Measurements from ENCODE around the gene SIGLEC8. TPM values are rescaled to one million over a fixed set of nuclear protein-coding genes. Genes with fewer than 3 reads are reported as not detected.
"Not testable (repeated sequence)": the region's sequence is repeated elsewhere in the genome, so short reads cannot be mapped to it uniquely, and the experiment has no call there.

SIGLEC8 gene
- total RNA-seq, 1 donor from 2014 or later = not detected

GRCh38 chr19:51503286-51503817 is 45.1 kb upstream of the SIGLEC8 start:
- peaks cover 10% of the 10 kb centered on the region for H3K27me3 Mint-ChIP-seq (ENCODE audit: unreplicated experiment)
- TF ChIP-seq CTCF (IDR thresholded peaks at IDR 0.05; ENCODE audit: unreplicated experiment) = no peak
- peaks cover 19% of the 10 kb centered on the region for H3K36me3 Mint-ChIP-seq (ENCODE audit: low read depth, unreplicated experiment)
- DNase-seq (ENCODE audit: low spot score) = no peak
- peaks cover 16% of the 10 kb centered on the region for H3K9me3 Mint-ChIP-seq (ENCODE audit: unreplicated experiment)
- peaks cover 9% of the 10 kb centered on the region for H3K4me1 Mint-ChIP-seq (ENCODE audit: unreplicated experiment)
- no peak overlapping the region for H3K27ac Mint-ChIP-seq (ENCODE audit: unreplicated experiment)
- peak overlapping the region; percentile 51 for H3K4me3 Mint-ChIP-seq (ENCODE audit: unreplicated experiment)

- H3K4me1 Mint-ChIP-seq (ENCODE audit: unreplicated experiment) = peaks cover 6% of the 10 kb centered on the region
- no peak for TF ChIP-seq CTCF (IDR thresholded peaks at IDR 0.05; ENCODE audit: unreplicated experiment)
- DNase-seq (ENCODE audit: low spot score) = no peak
- no peak within 1 kb of the TSS for H3K27ac Mint-ChIP-seq (ENCODE audit: unreplicated experiment)
- H3K36me3 Mint-ChIP-seq (ENCODE audit: low read depth, unreplicated experiment) = peaks cover 19% of the 10 kb centered on the region
- peaks cover 16% of the 10 kb centered on the region for H3K9me3 Mint-ChIP-seq (ENCODE audit: unreplicated experiment)
- H3K27me3 Mint-ChIP-seq (ENCODE audit: unreplicated experiment) = peaks cover 10% of the 10 kb centered on the region
- no peak within 1 kb of the TSS for H3K4me3 Mint-ChIP-seq (ENCODE audit: unreplicated experiment)
These were observed 43.5 kb upstream of the SIGLEC8 start, which contains the start of gene SIGLEC12 for GRCh38 chr19:51501594-51502263. SIGLEC12 (minus strand) TSS chr19:51501800; CDS start chr19:51501733, 67 bp downstream.

GRCh38 chr19:51500931-51501330 is 42.7 kb upstream of the SIGLEC8 start:
- Mint-ChIP-seq H3K36me3 (ENCODE audit: low read depth, unreplicated experiment) (peaks cover 19% of the 10 kb centered on the region), H3K9me3 (ENCODE audit: unreplicated experiment) (peaks cover 16% of the 10 kb centered on the region)
- not testable (repeated sequence) for DNase-seq (ENCODE audit: low spot score); H3K27ac Mint-ChIP-seq (ENCODE audit: unreplicated experiment); H3K27me3 Mint-ChIP-seq (ENCODE audit: unreplicated experiment); H3K4me1 Mint-ChIP-seq (ENCODE audit: unreplicated experiment); H3K4me3 Mint-ChIP-seq (ENCODE audit: unreplicated experiment)

GRCh38 chr19:51497666-51498065 is 39.4 kb upstream of the SIGLEC8 start:
- peaks cover 9% of the 10 kb centered on the region for H3K36me3 Mint-ChIP-seq (ENCODE audit: low read depth, unreplicated experiment)
- peaks cover 9% of the 10 kb centered on the region for H3K4me1 Mint-ChIP-seq (ENCODE audit: unreplicated experiment)
- peaks cover 5% of the 10 kb centered on the region for H3K27me3 Mint-ChIP-seq (ENCODE audit: unreplicated experiment)
- no peak overlapping the region for H3K27ac Mint-ChIP-seq (ENCODE audit: unreplicated experiment)
- TF ChIP-seq CTCF (IDR thresholded peaks at IDR 0.05; ENCODE audit: unreplicated experiment) = no peak
- DNase-seq (ENCODE audit: low spot score) = no peak
- H3K9me3 Mint-ChIP-seq (ENCODE audit: unreplicated experiment) = peaks cover 8% of the 10 kb centered on the region
- no peak overlapping the region for H3K4me3 Mint-ChIP-seq (ENCODE audit: unreplicated experiment)

GRCh38 chr19:51493776-51494175 is 35.5 kb upstream of the SIGLEC8 start:
- H3K9me3 Mint-ChIP-seq (ENCODE audit: unreplicated experiment) = peaks cover 12% of the 10 kb centered on the region
- no peak overlapping the region for H3K27ac Mint-ChIP-seq (ENCODE audit: unreplicated experiment)
- no peak for TF ChIP-seq CTCF (IDR thresholded peaks at IDR 0.05; ENCODE audit: unreplicated experiment)

More at GRCh38 chr19:51493776-51494175, 35.5 kb upstream of the SIGLEC8 start:
- Mint-ChIP-seq H3K36me3 (ENCODE audit: low read depth, unreplicated experiment) (peaks cover 7% of the 10 kb centered on the region), H3K27me3 (ENCODE audit: unreplicated experiment) (no peaks in the 10 kb centered on the region), H3K4me1 (ENCODE audit: unreplicated experiment) (peaks cover 5% of the 10 kb centered on the region), H3K4me3 (ENCODE audit: unreplicated experiment) (no peak overlapping the region)
- no peak for DNase-seq (ENCODE audit: low spot score)
